Hepatocyte (in vitro differentiated cells): ENCODE data around the gene CTNNB1. TPM values are rescaled to one million over a fixed set of nuclear protein-coding genes. Genes with fewer than 3 reads are reported as not detected.

ENCODE experiments used
- DNase-seq: peaks from one replicate; pipeline ENCODE4 v3.0.0-alpha.2; 2016; ENCODE audit warnings: low spot score
- H2AFZ ChIP-seq: fragments of 200-600 bp; sonication (generic); 2 replicates; pipeline ENCODE4 v1.6.0; 2016; ENCODE audit warnings: antibody characterized with exemption, mild to moderate bottlenecking
- H3K27ac ChIP-seq: fragments of 200-600 bp; sonication (generic); 2 replicates; pipeline ENCODE4 v1.5.1; 2016; ENCODE audit warnings: mild to moderate bottlenecking
- H3K27me3 ChIP-seq: fragments of 200-600 bp; sonication (generic); 2 replicates; pipeline ENCODE4 v1.6.1; 2016
- H3K36me3 ChIP-seq: fragments of 200-600 bp; sonication (generic); replicated peaks from 2 replicates; pipeline ENCODE4 v1.5.1; 2016; ENCODE audit warnings: low read depth; ENCODE audit not compliant: insufficient read depth
- H3K4me1 ChIP-seq: fragments of 200-600 bp; sonication (generic); 2 replicates; pipeline ENCODE4 v1.5.1; 2016; ENCODE audit warnings: mild to moderate bottlenecking, moderate library complexity; ENCODE audit not compliant: insufficient read depth
- H3K4me2 ChIP-seq: fragments of 200-600 bp; sonication (generic); 2 replicates; pipeline ENCODE4 v1.6.0; 2016
- H3K4me3 ChIP-seq: fragments of 200-600 bp; sonication (generic); 2 replicates; pipeline ENCODE4 v1.5.1; 2016; ENCODE audit warnings: mild to moderate bottlenecking
- H3K79me2 ChIP-seq: fragments of 200-600 bp; sonication (generic); 2 replicates; pipeline ENCODE4 v1.6.0; 2017; ENCODE audit warnings: mild to moderate bottlenecking
- H3K9me2 ChIP-seq: fragments of 200-600 bp; sonication (generic); replicated peaks from 2 replicates; pipeline ENCODE4 v1.6.0; 2017; ENCODE audit warnings: mild to moderate bottlenecking; ENCODE audit not compliant: insufficient read depth
- H3K9me3 ChIP-seq: fragments of 200-600 bp; sonication (generic); 2 replicates; pipeline ENCODE4 v1.5.1; 2016; ENCODE audit warnings: low read depth, mild to moderate bottlenecking
- H4K20me1 ChIP-seq: fragments of 200-600 bp; sonication (generic); 2 replicates; pipeline ENCODE4 v1.6.0; 2016; ENCODE audit warnings: mild to moderate bottlenecking; ENCODE audit not compliant: insufficient read depth, poor library complexity, severe bottlenecking
- EZH2 ChIP-seq: fragments of 200-600 bp; sonication (generic); IDR thresholded peaks from 2 replicates; pipeline ENCODE4 v1.6.1; 2016; ENCODE audit warnings: antibody characterized with exemption, mild to moderate bottlenecking, borderline replicate concordance
- EZH2phosphoT487 ChIP-seq: fragments of 200-600 bp; sonication (generic); IDR thresholded peaks from one replicate; pipeline ENCODE4 v1.6.1; 2018; ENCODE audit warnings: antibody characterized with exemption, mild to moderate bottlenecking, low read depth, moderate library complexity; ENCODE audit not compliant: unreplicated experiment, severe bottlenecking
- WGBS: methylation state at CpG from one replicate; pipeline ENCODE4 v1.1.6; 2016; ENCODE audit warnings: low lambda C conversion rate; ENCODE audit errors: missing lambda C conversion rate; 5-methylcytosine and 5-hydroxymethylcytosine counted together
- polyA plus RNA-seq: library from polyadenylated mRNA; unstranded; fragments of >200 nt; fragmentation: Nextera tagmentation; extraction: Ambion mirVana; gene quantifications from 2 replicates; pipeline ENCODE4 v1.2.1, GENCODE V29; 2016
- total RNA-seq: library from RNA; depleted of rRNA; stranded (reverse); fragments of >200 nt; gene quantifications from 2 replicates; pipeline ENCODE4 v1.2.3, GENCODE V29; 2014
- TF ChIP-seq, protein P1 (sequence below): fragments of 200-600 bp; sonication (generic); IDR thresholded peaks from 2 replicates; pipeline ENCODE4 v1.5.1; 2016; ENCODE audit warnings: antibody characterized with exemption, mild to moderate bottlenecking; ENCODE audit not compliant: poor library complexity

The CTNNB1 gene
- total and polyA plus RNA-seq, 2 experiments from 2014 or later: 137 to 663 TPM

DNA sequence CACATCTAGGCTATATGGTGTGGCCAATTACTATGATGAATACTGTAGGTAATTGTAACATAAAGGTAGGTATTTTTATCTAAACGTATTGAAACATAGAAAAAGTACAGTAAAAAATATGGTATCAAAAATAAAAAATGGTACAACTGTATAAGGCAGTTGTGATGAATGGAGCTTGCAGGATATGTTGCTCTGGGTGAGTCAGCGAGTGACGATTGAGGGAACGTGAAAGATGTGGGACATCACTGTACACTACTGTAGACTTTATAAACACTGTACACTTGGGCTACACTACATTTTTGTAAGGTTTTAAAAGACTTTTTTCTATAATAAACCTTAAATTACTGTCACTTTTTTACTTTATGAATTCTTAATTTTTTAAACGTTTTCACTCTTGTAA is 10.3 kb downstream of the CTNNB1 start:
- H3K9me3 ChIP-seq: no peaks in the 10 kb centered on the region
- no peaks in the 10 kb centered on the region for H3K36me3 ChIP-seq
- 96% methylated on average over 5 of the region's 5 CpGs for WGBS
- H3K27ac ChIP-seq: no peak overlapping the region
- H4K20me1 ChIP-seq: peaks cover 100% of the 10 kb centered on the region
- DNase-seq: no peak
- H3K4me2 ChIP-seq: no peak overlapping the region
- H2AFZ ChIP-seq: no peak overlapping the region
- TF ChIP-seq EZH2phosphoT487 (no peak), EZH2 (no peak)
- TF ChIP-seq, protein P1, sequence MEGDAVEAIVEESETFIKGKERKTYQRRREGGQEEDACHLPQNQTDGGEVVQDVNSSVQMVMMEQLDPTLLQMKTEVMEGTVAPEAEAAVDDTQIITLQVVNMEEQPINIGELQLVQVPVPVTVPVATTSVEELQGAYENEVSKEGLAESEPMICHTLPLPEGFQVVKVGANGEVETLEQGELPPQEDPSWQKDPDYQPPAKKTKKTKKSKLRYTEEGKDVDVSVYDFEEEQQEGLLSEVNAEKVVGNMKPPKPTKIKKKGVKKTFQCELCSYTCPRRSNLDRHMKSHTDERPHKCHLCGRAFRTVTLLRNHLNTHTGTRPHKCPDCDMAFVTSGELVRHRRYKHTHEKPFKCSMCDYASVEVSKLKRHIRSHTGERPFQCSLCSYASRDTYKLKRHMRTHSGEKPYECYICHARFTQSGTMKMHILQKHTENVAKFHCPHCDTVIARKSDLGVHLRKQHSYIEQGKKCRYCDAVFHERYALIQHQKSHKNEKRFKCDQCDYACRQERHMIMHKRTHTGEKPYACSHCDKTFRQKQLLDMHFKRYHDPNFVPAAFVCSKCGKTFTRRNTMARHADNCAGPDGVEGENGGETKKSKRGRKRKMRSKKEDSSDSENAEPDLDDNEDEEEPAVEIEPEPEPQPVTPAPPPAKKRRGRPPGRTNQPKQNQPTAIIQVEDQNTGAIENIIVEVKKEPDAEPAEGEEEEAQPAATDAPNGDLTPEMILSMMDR: no peak
- H3K27me3 ChIP-seq: no peaks in the 10 kb centered on the region
- peaks cover 100% of the 10 kb centered on the region for H3K79me2 ChIP-seq
- H3K9me2 ChIP-seq: no peaks in the 10 kb centered on the region
- H3K4me3 ChIP-seq: no peak overlapping the region
- H3K4me1 ChIP-seq: peaks cover 43% of the 10 kb centered on the region

DNA sequence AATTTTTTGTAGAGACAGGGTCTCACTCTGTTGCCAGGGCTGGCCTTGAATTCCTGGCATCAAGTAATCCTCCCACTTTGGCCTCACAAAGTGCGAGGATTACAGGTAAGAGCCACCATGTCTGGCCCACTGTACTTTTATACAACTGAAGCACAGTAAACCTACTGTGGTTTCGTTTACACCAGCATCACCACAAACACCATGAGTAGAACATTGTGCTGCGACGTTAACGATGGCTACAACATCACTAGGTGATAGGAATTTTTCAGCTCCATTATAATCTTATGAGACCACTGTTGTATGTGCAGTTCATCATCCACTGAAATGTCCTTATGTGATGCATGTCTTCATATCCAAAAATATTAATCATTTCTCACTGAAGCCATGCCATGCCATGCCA is 11.7 kb downstream of the CTNNB1 start:
- WGBS: 96% methylated on average over 5 of the region's 5 CpGs
- H3K4me2 ChIP-seq: no peak overlapping the region
- H2AFZ ChIP-seq: no peak overlapping the region
- DNase-seq: no peak
- no peak overlapping the region for H3K27ac ChIP-seq
- peaks cover 48% of the 10 kb centered on the region for H3K4me1 ChIP-seq
- TF ChIP-seq, protein P1: no peak
- TF ChIP-seq EZH2phosphoT487: no peak
- no peaks in the 10 kb centered on the region for H3K9me3 ChIP-seq
- no peaks in the 10 kb centered on the region for H3K9me2 ChIP-seq
- H3K79me2 ChIP-seq: peaks cover 100% of the 10 kb centered on the region
- peaks cover 100% of the 10 kb centered on the region for H4K20me1 ChIP-seq
- H3K4me3 ChIP-seq: no peak overlapping the region
- no peaks in the 10 kb centered on the region for H3K36me3 ChIP-seq
- no peaks in the 10 kb centered on the region for H3K27me3 ChIP-seq

DNA sequence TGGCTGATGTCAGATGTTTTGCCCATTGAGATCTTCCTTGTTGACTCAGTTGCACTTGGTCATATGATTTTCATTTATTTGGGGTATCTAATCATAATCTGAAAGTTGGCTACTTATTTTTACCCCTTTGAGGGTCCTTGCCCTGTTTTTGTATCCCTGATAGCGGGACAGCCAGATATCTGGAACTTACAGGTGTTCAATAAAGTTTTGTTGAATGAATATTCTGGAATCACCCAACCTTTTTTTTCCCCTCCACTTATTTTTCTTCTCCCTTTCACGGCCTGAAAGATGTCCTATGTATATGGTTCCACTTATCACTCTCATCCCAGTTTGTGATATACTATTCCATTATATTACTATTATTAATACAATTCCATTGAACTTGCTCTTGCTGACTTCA is 12.8 kb downstream of the CTNNB1 start:
- Histone ChIP-seq H3K36me3 (no peaks in the 10 kb centered on the region), H3K4me3 (no peak overlapping the region), H3K9me3 (no peaks in the 10 kb centered on the region), H3K4me1 (peaks cover 43% of the 10 kb centered on the region), H3K79me2 (peaks cover 100% of the 10 kb centered on the region), H3K27ac (no peak overlapping the region), H4K20me1 (peaks cover 100% of the 10 kb centered on the region), H3K27me3 (no peaks in the 10 kb centered on the region), H3K9me2 (no peaks in the 10 kb centered on the region), H3K4me2 (no peak overlapping the region), H2AFZ (no peak overlapping the region)
- DNase-seq: no peak
- TF ChIP-seq EZH2 (no peak), EZH2phosphoT487 (no peak)
- TF ChIP-seq, protein P1: no peak
- 94% methylated on average over 2 of the region's 2 CpGs for WGBS

DNA sequence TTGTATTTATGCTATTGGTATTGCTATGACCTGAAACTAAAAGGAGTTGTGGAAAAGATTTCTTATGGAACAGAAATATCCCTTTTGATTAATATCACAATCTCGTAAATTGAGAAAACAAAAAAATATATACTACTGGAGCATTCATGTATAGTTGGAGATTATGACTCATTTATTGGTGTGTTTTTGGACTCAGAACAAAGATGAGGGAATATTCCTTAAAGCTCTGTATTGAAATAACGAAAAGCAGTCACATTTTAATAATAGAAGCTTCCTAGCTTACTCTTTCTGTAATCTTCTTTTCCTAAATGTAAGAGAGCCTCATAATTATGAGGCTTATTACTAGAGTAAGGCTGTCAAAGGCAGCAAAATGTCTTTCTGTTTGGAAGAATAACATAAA is 14.3 kb downstream of the CTNNB1 start:
- TF ChIP-seq, protein P1: no peak
- TF ChIP-seq EZH2 (no peak), EZH2phosphoT487 (no peak)
- WGBS: 77% methylated on average over 2 of the region's 2 CpGs
- Histone ChIP-seq H2AFZ (no peak overlapping the region), H3K4me2 (peak overlapping the region; percentile 20), H3K4me1 (peaks cover 30% of the 10 kb centered on the region), H3K27me3 (no peaks in the 10 kb centered on the region), H3K4me3 (no peak overlapping the region), H4K20me1 (peaks cover 100% of the 10 kb centered on the region), H3K27ac (no peak overlapping the region), H3K79me2 (peaks cover 100% of the 10 kb centered on the region), H3K36me3 (no peaks in the 10 kb centered on the region), H3K9me2 (no peaks in the 10 kb centered on the region), H3K9me3 (no peaks in the 10 kb centered on the region)
- no peak for DNase-seq
